Measurements from ENCODE around the gene RAD54L2.
A peak's percentile ranks its signal among the peaks of the same experiment; 100 is the strongest.
"Not testable (repeated sequence)": the region's sequence is repeated elsewhere in the genome, so short reads cannot be mapped to it uniquely, and the experiment has no call there.

Gene RAD54L2

GRCh38 chr3:51530485-51530884 lies 8.0 kb upstream of the RAD54L2 start:
- Histone ChIP-seq H3K79me2 (ENCODE audit: insufficient read depth, low read length) (no peaks in the 10 kb centered on the region), H3K9ac (ENCODE audit: low read length) (no peak overlapping the region), H3F3A (ENCODE audit: insufficient read depth) (no peaks in the 10 kb centered on the region), H3K27me3 (ENCODE audit: low read length) (no peaks in the 10 kb centered on the region), H4K20me1 (ENCODE audit: low read depth, low read length) (no peaks in the 10 kb centered on the region), H3K27ac (ENCODE audit: low read depth, low read length) (no peak overlapping the region), H2AFZ (ENCODE audit: low read depth, low read length, severe bottlenecking) (no peak overlapping the region), H3K4me3 (ENCODE audit: insufficient read depth, low read length, poor library complexity, severe bottlenecking) (no peak overlapping the region), H3K4me2 (ENCODE audit: low read depth, low read length, poor library complexity, severe bottlenecking) (no peak overlapping the region), H3K9me3 (ENCODE audit: insufficient read depth, low read length) (no peaks in the 10 kb centered on the region), H3K9me2 (replicated peaks; ENCODE audit: insufficient read depth, low read length) (no peaks in the 10 kb centered on the region), H3K36me3 (ENCODE audit: low read length) (no peaks in the 10 kb centered on the region)
- TF ChIP-seq EZH2phosphoT487 (conservative IDR thresholded peaks at IDR 0.05; ENCODE audit: low read length) = no peak
- TF ChIP-seq, protein P1, sequence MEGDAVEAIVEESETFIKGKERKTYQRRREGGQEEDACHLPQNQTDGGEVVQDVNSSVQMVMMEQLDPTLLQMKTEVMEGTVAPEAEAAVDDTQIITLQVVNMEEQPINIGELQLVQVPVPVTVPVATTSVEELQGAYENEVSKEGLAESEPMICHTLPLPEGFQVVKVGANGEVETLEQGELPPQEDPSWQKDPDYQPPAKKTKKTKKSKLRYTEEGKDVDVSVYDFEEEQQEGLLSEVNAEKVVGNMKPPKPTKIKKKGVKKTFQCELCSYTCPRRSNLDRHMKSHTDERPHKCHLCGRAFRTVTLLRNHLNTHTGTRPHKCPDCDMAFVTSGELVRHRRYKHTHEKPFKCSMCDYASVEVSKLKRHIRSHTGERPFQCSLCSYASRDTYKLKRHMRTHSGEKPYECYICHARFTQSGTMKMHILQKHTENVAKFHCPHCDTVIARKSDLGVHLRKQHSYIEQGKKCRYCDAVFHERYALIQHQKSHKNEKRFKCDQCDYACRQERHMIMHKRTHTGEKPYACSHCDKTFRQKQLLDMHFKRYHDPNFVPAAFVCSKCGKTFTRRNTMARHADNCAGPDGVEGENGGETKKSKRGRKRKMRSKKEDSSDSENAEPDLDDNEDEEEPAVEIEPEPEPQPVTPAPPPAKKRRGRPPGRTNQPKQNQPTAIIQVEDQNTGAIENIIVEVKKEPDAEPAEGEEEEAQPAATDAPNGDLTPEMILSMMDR (IDR thresholded peaks at IDR 0.05; ENCODE audit: insufficient read depth, low read length, poor library complexity, severe bottlenecking) = no peak

DNA sequence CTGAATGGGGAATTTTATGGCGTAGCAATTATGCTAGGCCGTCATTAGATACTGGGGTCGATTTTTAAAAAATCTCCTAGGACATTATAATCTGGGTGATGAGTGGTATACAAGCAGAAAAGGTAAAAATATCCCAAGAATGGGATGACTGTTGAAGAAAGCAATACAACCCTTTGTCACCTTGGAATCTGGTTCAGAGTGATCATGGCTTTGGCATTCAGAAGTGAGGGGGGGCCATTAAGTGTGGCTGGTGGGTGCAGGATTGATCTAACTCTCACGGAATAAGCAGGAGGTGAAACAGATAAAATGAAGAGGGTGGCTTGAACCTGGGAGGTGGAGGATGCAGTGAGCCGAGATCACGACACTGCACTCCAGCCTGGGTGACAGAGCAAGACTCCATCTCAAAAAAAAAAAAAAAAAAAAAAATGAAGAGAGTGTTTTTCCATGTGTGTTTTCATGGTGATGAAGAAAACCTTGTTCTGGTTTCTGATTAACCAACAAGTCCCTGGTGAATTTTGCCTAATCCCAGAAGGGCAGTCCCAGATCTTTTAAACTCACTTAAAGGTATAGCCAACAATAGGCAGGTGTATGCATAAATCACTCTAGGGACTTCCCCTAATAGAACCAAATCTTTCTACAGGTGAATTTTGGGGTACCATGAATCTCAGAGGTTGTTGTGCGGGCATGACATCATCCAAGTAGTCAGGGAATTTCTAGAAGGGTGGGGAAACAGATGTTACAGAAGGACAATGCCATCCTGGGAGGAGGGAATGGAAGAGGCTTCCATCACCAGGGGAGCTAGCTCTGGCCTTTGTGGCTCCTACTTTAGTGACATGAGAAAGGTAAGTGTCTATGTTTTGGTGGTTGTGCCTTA lies 3.1 kb upstream of the RAD54L2 start:
- no peaks in the 10 kb centered on the region for H3F3A ChIP-seq (ENCODE audit: insufficient read depth)
- no peak overlapping the region for H3K9ac ChIP-seq (ENCODE audit: low read length)
- no peaks in the 10 kb centered on the region for H3K27me3 ChIP-seq (ENCODE audit: low read length)
- TF ChIP-seq, protein P1 (IDR thresholded peaks at IDR 0.05; ENCODE audit: insufficient read depth, low read length, poor library complexity, severe bottlenecking) = no peak
- no peak for TF ChIP-seq EZH2phosphoT487 (conservative IDR thresholded peaks at IDR 0.05; ENCODE audit: low read length)
- peaks cover 23% of the 10 kb centered on the region for H3K79me2 ChIP-seq (ENCODE audit: insufficient read depth, low read length)
- no peaks in the 10 kb centered on the region for H3K9me3 ChIP-seq (ENCODE audit: insufficient read depth, low read length)
- H4K20me1 ChIP-seq (ENCODE audit: low read depth, low read length) = no peaks in the 10 kb centered on the region
- no peak overlapping the region for H3K4me2 ChIP-seq (ENCODE audit: low read depth, low read length, poor library complexity, severe bottlenecking)
- no peaks in the 10 kb centered on the region for H3K9me2 ChIP-seq (replicated peaks; ENCODE audit: insufficient read depth, low read length)
- no peaks in the 10 kb centered on the region for H3K36me3 ChIP-seq (ENCODE audit: low read length)
- no peak overlapping the region for H3K4me3 ChIP-seq (ENCODE audit: insufficient read depth, low read length, poor library complexity, severe bottlenecking)
- no peak overlapping the region for H3K27ac ChIP-seq (ENCODE audit: low read depth, low read length)
- no peak overlapping the region for H2AFZ ChIP-seq (ENCODE audit: low read depth, low read length, severe bottlenecking)

- Histone ChIP-seq H3K4me2 (ENCODE audit: low read depth, low read length, poor library complexity, severe bottlenecking) (peak overlapping the region; percentile 86), H3K9ac (ENCODE audit: low read length) (peak overlapping the region; percentile 98), H3K79me2 (ENCODE audit: insufficient read depth, low read length) (peaks cover 40% of the 10 kb centered on the region), H2AFZ (ENCODE audit: low read depth, low read length, severe bottlenecking) (peak overlapping the region; percentile 100), H3K4me3 (ENCODE audit: insufficient read depth, low read length, poor library complexity, severe bottlenecking) (peak overlapping the region; percentile 86)
- not testable (repeated sequence) for H3K27me3 ChIP-seq (ENCODE audit: low read length); H3K9me3 ChIP-seq (ENCODE audit: insufficient read depth, low read length); H3K27ac ChIP-seq (ENCODE audit: low read depth, low read length); H3K9me2 ChIP-seq (replicated peaks; ENCODE audit: insufficient read depth, low read length); H3K36me3 ChIP-seq (ENCODE audit: low read length); H3F3A ChIP-seq (ENCODE audit: insufficient read depth); H4K20me1 ChIP-seq (ENCODE audit: low read depth, low read length)
Measured at GRCh38 chr3:51537631-51538030, 888 bp upstream of the RAD54L2 start.

DNA sequence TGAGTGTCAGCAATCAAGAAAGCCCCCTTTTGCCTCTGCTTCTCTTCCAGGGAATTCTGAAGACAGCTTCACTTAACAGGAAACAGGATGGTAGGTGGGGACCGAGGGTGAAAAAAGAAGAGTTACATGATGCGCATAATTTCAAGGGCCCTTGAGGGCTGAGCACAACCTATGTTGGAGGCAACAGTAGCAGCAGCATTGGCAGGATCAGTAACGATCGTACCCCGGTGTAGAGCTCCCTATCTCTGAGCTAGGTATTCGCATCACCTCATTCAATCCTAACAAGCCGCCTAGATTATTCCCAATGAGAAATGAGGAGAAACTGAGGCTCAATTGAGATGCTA lies 432 bp upstream of the RAD54L2 start:
- no peak for TF ChIP-seq EZH2phosphoT487 (conservative IDR thresholded peaks at IDR 0.05; ENCODE audit: low read length)
- TF ChIP-seq, protein P1 (IDR thresholded peaks at IDR 0.05; ENCODE audit: insufficient read depth, low read length, poor library complexity, severe bottlenecking) = no peak
- no peaks in the 10 kb centered on the region; the same call in 1 of the 2 replicates for H3F3A ChIP-seq (ENCODE audit: insufficient read depth)
- H3K4me2 ChIP-seq (ENCODE audit: low read depth, low read length, poor library complexity, severe bottlenecking) = peak overlapping the region; percentile 86
- peaks cover 40% of the 10 kb centered on the region for H3K79me2 ChIP-seq (ENCODE audit: insufficient read depth, low read length)
- H3K27me3 ChIP-seq (ENCODE audit: low read length) = no peaks in the 10 kb centered on the region
- no peaks in the 10 kb centered on the region for H3K36me3 ChIP-seq (ENCODE audit: low read length)
- no peaks in the 10 kb centered on the region for H4K20me1 ChIP-seq (ENCODE audit: low read depth, low read length)
- no peaks in the 10 kb centered on the region for H3K9me3 ChIP-seq (ENCODE audit: insufficient read depth, low read length)
- peak overlapping the region; percentile 30 for H3K27ac ChIP-seq (ENCODE audit: low read depth, low read length)
- peak overlapping the region; percentile 100 for H2AFZ ChIP-seq (ENCODE audit: low read depth, low read length, severe bottlenecking)
- H3K9me2 ChIP-seq (replicated peaks; ENCODE audit: insufficient read depth, low read length) = no peaks in the 10 kb centered on the region
- H3K4me3 ChIP-seq (ENCODE audit: insufficient read depth, low read length, poor library complexity, severe bottlenecking) = peak overlapping the region; percentile 86
- H3K9ac ChIP-seq (ENCODE audit: low read length) = peak overlapping the region; percentile 98

All from SU-DHL-6 (cell line).